Lower leg skin (tissue), 4 donors: ENCODE measurements around the gene CCSAP. TPM values are rescaled to one million over a fixed set of nuclear protein-coding genes. Genes with fewer than 3 reads are reported as not detected.
"Not testable (repeated sequence)": the region's sequence is repeated elsewhere in the genome, so short reads cannot be mapped to it uniquely, and the experiment has no call there.

Experiments
- DNase-seq, 2 donors: peaks; one replicate each; pipeline ENCODE4 v3.0.0-alpha.2; 2019; ENCODE audit warnings: low spot score in 2 of 2
- H3K4me3 ChIP-seq: fragments of 200-600 bp; sonication (generic); 2 replicates; pipeline ENCODE4 v1.5.1; 2017; ENCODE audit warnings: mild to moderate bottlenecking, low read depth; ENCODE audit not compliant: poor library complexity, severe bottlenecking
- CTCF ChIP-seq, 3 donors: fragments of 450-650 bp; IDR thresholded peaks; one replicate each; pipeline ENCODE4 v1.5.1; 2016; ENCODE audit warnings: antibody characterized with exemption in 3 of 3, mild to moderate bottlenecking in 3 of 3, moderate library complexity in 2 of 3
- POLR2A ChIP-seq, 2 donors: fragments of 450-650 bp; IDR thresholded peaks; one replicate each; pipeline ENCODE4 v1.6.1; 2016 to 2017; ENCODE audit warnings: antibody characterized with exemption in 2 of 2, mild to moderate bottlenecking in 1 of 2, moderate library complexity in 1 of 2
- WGBS, 2 donors: methylation state at CpG; one replicate each; pipeline ENCODE4 v1.1.5; 2018; 5-methylcytosine and 5-hydroxymethylcytosine counted together
- intact Hi-C: fragments of 100-400 bp; cut with DNase I; formaldehyde crosslinking; loops from one replicate; pipeline ENCODE4 v1.15.0; 2023; ENCODE audit warnings: low total_unique reads
- total RNA-seq, 4 donors: library from RNA; depleted of rRNA; stranded (reverse); fragments of >200 nt; gene quantifications; one replicate each; pipeline ENCODE4 v1.1.0, GENCODE V29; 2016

Gene CCSAP
- total RNA-seq, 4 donors from 2014 or later: 20.0 to 32.4 (median 26.8) TPM

- no peak overlapping the region for H3K4me3 ChIP-seq
- no peak for TF ChIP-seq CTCF (IDR thresholded peaks at IDR 0.05)
- TF ChIP-seq POLR2A (IDR thresholded peaks at IDR 0.05): no peak
- DNase-seq: no peak
- intact Hi-C loops: no loop called here
- 90 to 92% methylated on average over 10 of the region's 10 CpGs for WGBS, 2 donors
Measured at GRCh38 chr1:229293528-229294204, 49.2 kb downstream of the CCSAP start.

GRCh38 chr1:229291686-229292085, 51.2 kb downstream of the CCSAP start:
- intact Hi-C loops, H3K4me3 ChIP-seq, DNase-seq: not testable (repeated sequence)
- 91 to 96% methylated on average over 4 of the region's 4 CpGs for WGBS, 2 donors

- WGBS, 2 donors: 94 to 95% methylated on average over 1 of the region's 1 CpG
- no peak for DNase-seq
- H3K4me3 ChIP-seq: no peak overlapping the region
- intact Hi-C loops: no loop called here
- TF ChIP-seq CTCF (IDR thresholded peaks at IDR 0.05) (no peak), POLR2A (IDR thresholded peaks at IDR 0.05) (no peak)
Measured at GRCh38 chr1:229288516-229288915, 54.3 kb downstream of the CCSAP start.

GRCh38 chr1:229287267-229287666, 55.6 kb downstream of the CCSAP start:
- intact Hi-C loops: no loop called here
- H3K4me3 ChIP-seq: no peak overlapping the region
- 79 to 86% methylated on average over 1 of the region's 1 CpG for WGBS, 2 donors
- TF ChIP-seq CTCF (IDR thresholded peaks at IDR 0.05): no peak
- no peak for TF ChIP-seq POLR2A (IDR thresholded peaks at IDR 0.05)
- no peak for DNase-seq

GRCh38 chr1:229286099-229286766, 56.6 kb downstream of the CCSAP start:
- intact Hi-C loops: no loop called here
- H3K4me3 ChIP-seq: no peak overlapping the region
- TF ChIP-seq CTCF (IDR thresholded peaks at IDR 0.05) (no peak), POLR2A (IDR thresholded peaks at IDR 0.05) (no peak)
- WGBS, 2 donors: 73 to 75% methylated on average over 2 of the region's 2 CpGs
- no peak for DNase-seq

GRCh38 chr1:229285440-229285839, 57.4 kb downstream of the CCSAP start:
- intact Hi-C loops: no loop called here
- TF ChIP-seq CTCF (IDR thresholded peaks at IDR 0.05): no peak
- no peak for TF ChIP-seq POLR2A (IDR thresholded peaks at IDR 0.05)
- DNase-seq: no peak
- WGBS, 2 donors: 77 to 83% methylated on average over 2 of the region's 2 CpGs
- no peak overlapping the region for H3K4me3 ChIP-seq
